ENCODE measurements around the gene MRPS24. TPM values are rescaled to one million over a fixed set of nuclear protein-coding genes. Genes with fewer than 3 reads are reported as not detected.
A peak's percentile ranks its signal among the peaks of the same experiment; 100 is the strongest.

The MRPS24 gene
- total RNA-seq, 1 experiment from 2014 or later: 156 TPM

DNA sequence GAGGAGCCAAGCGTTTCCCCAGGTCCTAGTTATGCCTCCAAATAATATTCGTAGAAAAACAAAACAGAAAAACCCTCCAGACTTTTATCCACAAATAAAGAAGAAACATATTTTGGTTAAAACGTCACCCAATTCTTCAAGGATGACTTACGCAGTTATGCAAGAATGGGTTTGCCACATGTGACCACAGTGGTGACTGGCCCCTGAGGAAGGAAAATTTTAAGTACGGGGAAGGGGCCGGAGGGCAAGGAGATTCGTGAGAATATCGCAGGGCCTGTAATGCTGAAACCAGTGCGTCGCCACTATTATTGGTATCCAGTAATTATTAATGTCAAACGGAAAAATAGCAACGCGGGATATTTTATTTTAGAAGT, 537 bp upstream of the MRPS24 start:
- DNase-seq (ENCODE audit: low read depth, low spot score): no peak
- intact Hi-C loops (cut with micrococcal nuclease): no loop called here

More for the DNA sequence above, 537 bp upstream of the MRPS24 start:
- no peak for ATAC-seq
- Histone ChIP-seq H2AFZ (ENCODE audit: low read depth, low read length, poor library complexity, severe bottlenecking) (peak overlapping the region; percentile 75), H3K79me2 (ENCODE audit: insufficient read depth, low read length) (peaks cover 11% of the 10 kb centered on the region), H3K9me3 (ENCODE audit: control insufficient read depth in 1 of 2, insufficient read depth in 1 of 2, low read depth in 1 of 2, low read length in 2 of 2) (no peaks in the 10 kb centered on the region), H3K4me2 (ENCODE audit: low read length) (peak overlapping the region; percentile 90), H3K9ac (ENCODE audit: low read length) (peak overlapping the region; percentile 77), H3K27me3 (ENCODE audit: insufficient read depth, low read length) (no peaks in the 10 kb centered on the region), H3K27ac (ENCODE audit: low read depth, low read length) (0 out of 2 replicates have a peak overlapping the region, but pooled peaks have one; percentile 36), H4K20me1 (ENCODE audit: insufficient read depth) (no peaks in the 10 kb centered on the region), H3K9me2 (ENCODE audit: insufficient read depth) (no peaks in the 10 kb centered on the region), H3K4me3 (replicated peaks in 1 of 2; ENCODE audit: low read depth in 1 of 2, low read length in 2 of 2) (peak overlapping the region; percentile 89 to 90), H3K4me1 (ENCODE audit: control insufficient read depth in 1 of 2, insufficient read depth in 2 of 2, low read length in 2 of 2) (peaks cover 9 to 36% of the 10 kb centered on the region in 2 experiments; a peak in 3 of 4 replicates), H3K36me3 (ENCODE audit: control insufficient read depth in 1 of 2, insufficient read depth in 2 of 2, low read length in 2 of 2) (peaks cover 9 to 12% of the 10 kb centered on the region in 2 experiments; a peak in 3 of 4 replicates)
- BruUV-seq (replicated peaks): no TSS peak
- ChIA-PET CTCF (interaction anchor here (0.6 kb wide), 1 partner anchor 287 kb away, joined by 3 read pairs; the partner anchor contains the start of gene STK17A), POLR2A (interaction anchor here (0.9 to 1.1 kb wide), 3 partner anchors 10 to 614 kb away, joined by 3 to 6 read pairs (median 4); no protein-coding TSS in a partner anchor), RAD21 (ENCODE audit: low non-redundant PET in 1 of 2, low total read pairs in 2 of 2, uncharacterized antibody in 2 of 2, unreplicated experiment in 2 of 2) (no interaction called here)
- TF ChIP-seq, protein P1, sequence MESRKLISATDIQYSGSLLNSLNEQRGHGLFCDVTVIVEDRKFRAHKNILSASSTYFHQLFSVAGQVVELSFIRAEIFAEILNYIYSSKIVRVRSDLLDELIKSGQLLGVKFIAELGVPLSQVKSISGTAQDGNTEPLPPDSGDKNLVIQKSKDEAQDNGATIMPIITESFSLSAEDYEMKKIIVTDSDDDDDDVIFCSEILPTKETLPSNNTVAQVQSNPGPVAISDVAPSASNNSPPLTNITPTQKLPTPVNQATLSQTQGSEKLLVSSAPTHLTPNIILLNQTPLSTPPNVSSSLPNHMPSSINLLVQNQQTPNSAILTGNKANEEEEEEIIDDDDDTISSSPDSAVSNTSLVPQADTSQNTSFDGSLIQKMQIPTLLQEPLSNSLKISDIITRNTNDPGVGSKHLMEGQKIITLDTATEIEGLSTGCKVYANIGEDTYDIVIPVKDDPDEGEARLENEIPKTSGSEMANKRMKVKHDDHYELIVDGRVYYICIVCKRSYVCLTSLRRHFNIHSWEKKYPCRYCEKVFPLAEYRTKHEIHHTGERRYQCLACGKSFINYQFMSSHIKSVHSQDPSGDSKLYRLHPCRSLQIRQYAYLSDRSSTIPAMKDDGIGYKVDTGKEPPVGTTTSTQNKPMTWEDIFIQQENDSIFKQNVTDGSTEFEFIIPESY (IDR thresholded peaks at IDR 0.05; ENCODE audit: extremely low read depth, insufficient replicate concordance, low read length): no peak
- no peak for TF ChIP-seq SIN3A (IDR thresholded peaks at IDR 0.05; ENCODE audit: low read depth)
- no peak for TF ChIP-seq EZH2 (IDR thresholded peaks at IDR 0.05)
- no peak for TF ChIP-seq CEBPB (IDR thresholded peaks at IDR 0.05; ENCODE audit: low read depth)
- no peak for TF ChIP-seq ZFX (IDR thresholded peaks at IDR 0.05)
- no peak for TF ChIP-seq POLR2AphosphoS5 (IDR thresholded peaks at IDR 0.05; ENCODE audit: low read depth, low read length)
- TF ChIP-seq, protein P2, sequence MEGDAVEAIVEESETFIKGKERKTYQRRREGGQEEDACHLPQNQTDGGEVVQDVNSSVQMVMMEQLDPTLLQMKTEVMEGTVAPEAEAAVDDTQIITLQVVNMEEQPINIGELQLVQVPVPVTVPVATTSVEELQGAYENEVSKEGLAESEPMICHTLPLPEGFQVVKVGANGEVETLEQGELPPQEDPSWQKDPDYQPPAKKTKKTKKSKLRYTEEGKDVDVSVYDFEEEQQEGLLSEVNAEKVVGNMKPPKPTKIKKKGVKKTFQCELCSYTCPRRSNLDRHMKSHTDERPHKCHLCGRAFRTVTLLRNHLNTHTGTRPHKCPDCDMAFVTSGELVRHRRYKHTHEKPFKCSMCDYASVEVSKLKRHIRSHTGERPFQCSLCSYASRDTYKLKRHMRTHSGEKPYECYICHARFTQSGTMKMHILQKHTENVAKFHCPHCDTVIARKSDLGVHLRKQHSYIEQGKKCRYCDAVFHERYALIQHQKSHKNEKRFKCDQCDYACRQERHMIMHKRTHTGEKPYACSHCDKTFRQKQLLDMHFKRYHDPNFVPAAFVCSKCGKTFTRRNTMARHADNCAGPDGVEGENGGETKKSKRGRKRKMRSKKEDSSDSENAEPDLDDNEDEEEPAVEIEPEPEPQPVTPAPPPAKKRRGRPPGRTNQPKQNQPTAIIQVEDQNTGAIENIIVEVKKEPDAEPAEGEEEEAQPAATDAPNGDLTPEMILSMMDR (IDR thresholded peaks at IDR 0.05 in 2 of 3, conservative IDR thresholded peaks at IDR 0.05 in 1 of 3; ENCODE audit: borderline replicate concordance in 1 of 3, insufficient read depth in 1 of 3, low read depth in 2 of 3, low read length in 2 of 3): no peak
- TF ChIP-seq, protein P3, sequence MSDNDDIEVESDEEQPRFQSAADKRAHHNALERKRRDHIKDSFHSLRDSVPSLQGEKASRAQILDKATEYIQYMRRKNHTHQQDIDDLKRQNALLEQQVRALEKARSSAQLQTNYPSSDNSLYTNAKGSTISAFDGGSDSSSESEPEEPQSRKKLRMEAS (IDR thresholded peaks at IDR 0.05): no peak
- TF ChIP-seq JUND (IDR thresholded peaks at IDR 0.05): no peak
- no peak for TF ChIP-seq CBX3 (IDR thresholded peaks at IDR 0.05; ENCODE audit: low read depth)
- no peak for TF ChIP-seq EZH2phosphoT487 (IDR thresholded peaks at IDR 0.05; ENCODE audit: borderline replicate concordance)
- no peak for TF ChIP-seq SP1 (IDR thresholded peaks at IDR 0.05; ENCODE audit: low read depth)
